Nephron progenitor cell (in vitro differentiated cells): ENCODE data around the gene SEPTIN11.
A peak's percentile ranks its signal among the peaks of the same experiment; 100 is the strongest.

Experiments
- DNase-seq: peaks from one replicate; pipeline ENCODE4 v3.0.0; 2021
- H3K27ac Mint-ChIP-seq: 2 replicates; pipeline ENCODE4 v1.8.0; 2021; ENCODE audit warnings: mild to moderate bottlenecking, moderate library complexity, mixed read lengths
- H3K27me3 Mint-ChIP-seq: 2 replicates; pipeline ENCODE4 v1.8.0; 2021; ENCODE audit warnings: mild to moderate bottlenecking, low read depth, mixed read lengths; ENCODE audit not compliant: poor library complexity
- H3K36me3 Mint-ChIP-seq: 2 replicates; pipeline ENCODE4 v1.8.0; 2021; ENCODE audit warnings: low read depth, mixed read lengths
- H3K4me1 Mint-ChIP-seq: 2 replicates; pipeline ENCODE4 v1.8.0; 2021; ENCODE audit warnings: mixed read lengths
- H3K4me3 Mint-ChIP-seq: 2 replicates; pipeline ENCODE4 v1.8.0; 2021; ENCODE audit warnings: mild to moderate bottlenecking, moderate library complexity, mixed read lengths
- H3K9me3 Mint-ChIP-seq: 2 replicates; pipeline ENCODE4 v1.8.0; 2021; ENCODE audit warnings: mild to moderate bottlenecking, moderate library complexity, mixed read lengths
- TF ChIP-seq, protein P1 (sequence below): fragments of 200-600 bp; sonication (generic); IDR thresholded peaks from 2 replicates; pipeline ENCODE4 v1.5.0; 2021; ENCODE audit warnings: antibody characterized with exemption

Gene SEPTIN11

DNA sequence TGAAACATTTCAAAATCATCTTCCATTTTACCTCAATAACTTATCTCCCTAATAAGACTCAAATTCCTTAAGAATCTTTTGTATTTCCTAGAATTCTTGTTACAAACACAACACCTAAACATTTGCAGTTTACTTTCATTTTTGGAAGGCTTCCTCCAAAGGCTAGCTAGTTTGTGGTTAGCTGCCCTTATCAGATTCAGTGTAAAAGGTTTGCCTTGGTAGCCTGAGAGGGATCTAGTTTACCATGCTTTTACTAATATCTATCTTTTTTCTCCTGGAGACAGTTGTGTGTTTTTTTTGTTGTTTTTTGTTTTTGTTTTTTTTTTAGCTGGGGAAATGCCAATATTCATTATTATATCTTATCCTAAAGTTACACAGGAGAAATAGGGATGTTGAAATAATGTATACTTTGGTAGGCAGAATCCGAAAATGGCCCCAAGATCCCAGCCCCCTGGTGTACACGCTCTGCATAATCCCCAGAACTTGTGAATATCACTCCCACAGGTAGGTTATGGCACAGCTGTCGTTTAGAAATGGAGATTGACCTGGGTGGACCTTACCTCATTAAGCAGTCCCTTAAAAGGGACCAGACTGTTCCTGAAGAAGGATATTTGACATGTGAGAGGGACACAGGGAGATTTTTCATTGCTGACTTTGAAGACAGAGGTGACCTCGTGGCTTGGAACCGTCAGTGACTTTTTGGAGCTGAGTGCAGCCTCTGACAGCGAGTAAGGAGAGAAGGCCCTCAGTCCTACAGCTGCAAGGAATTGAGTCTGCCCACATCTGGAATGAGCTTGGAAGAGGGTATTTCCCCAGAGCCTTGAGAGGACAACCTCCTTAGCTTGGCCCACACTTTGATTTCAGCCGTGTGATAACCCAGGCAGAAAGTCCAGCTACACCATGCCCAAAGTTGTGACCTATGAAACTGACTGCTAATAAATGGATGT, 33.4 kb downstream of the SEPTIN11 start:
- Mint-ChIP-seq H3K27me3 (no peaks in the 10 kb centered on the region), H3K9me3 (no peaks in the 10 kb centered on the region), H3K27ac (peak overlapping the region; percentile 94), H3K4me3 (no peak overlapping the region), H3K4me1 (peaks cover 99% of the 10 kb centered on the region), H3K36me3 (peaks cover 54% of the 10 kb centered on the region)
- TF ChIP-seq, protein P1, sequence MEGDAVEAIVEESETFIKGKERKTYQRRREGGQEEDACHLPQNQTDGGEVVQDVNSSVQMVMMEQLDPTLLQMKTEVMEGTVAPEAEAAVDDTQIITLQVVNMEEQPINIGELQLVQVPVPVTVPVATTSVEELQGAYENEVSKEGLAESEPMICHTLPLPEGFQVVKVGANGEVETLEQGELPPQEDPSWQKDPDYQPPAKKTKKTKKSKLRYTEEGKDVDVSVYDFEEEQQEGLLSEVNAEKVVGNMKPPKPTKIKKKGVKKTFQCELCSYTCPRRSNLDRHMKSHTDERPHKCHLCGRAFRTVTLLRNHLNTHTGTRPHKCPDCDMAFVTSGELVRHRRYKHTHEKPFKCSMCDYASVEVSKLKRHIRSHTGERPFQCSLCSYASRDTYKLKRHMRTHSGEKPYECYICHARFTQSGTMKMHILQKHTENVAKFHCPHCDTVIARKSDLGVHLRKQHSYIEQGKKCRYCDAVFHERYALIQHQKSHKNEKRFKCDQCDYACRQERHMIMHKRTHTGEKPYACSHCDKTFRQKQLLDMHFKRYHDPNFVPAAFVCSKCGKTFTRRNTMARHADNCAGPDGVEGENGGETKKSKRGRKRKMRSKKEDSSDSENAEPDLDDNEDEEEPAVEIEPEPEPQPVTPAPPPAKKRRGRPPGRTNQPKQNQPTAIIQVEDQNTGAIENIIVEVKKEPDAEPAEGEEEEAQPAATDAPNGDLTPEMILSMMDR, result peak; percentile 11
- no peak for DNase-seq

GRCh38 chr4:76984127-76984526, 34.6 kb downstream of the SEPTIN11 start:
- Mint-ChIP-seq H3K4me3 (no peak overlapping the region), H3K27me3 (no peaks in the 10 kb centered on the region), H3K27ac (peak overlapping the region; percentile 88), H3K9me3 (no peaks in the 10 kb centered on the region), H3K4me1 (peaks cover 92% of the 10 kb centered on the region), H3K36me3 (peaks cover 55% of the 10 kb centered on the region)
- no peak for DNase-seq
- TF ChIP-seq, protein P1, result no peak

GRCh38 chr4:76984788-76985211, 35.2 kb downstream of the SEPTIN11 start:
- peak; percentile 56 for DNase-seq
- H3K4me1 Mint-ChIP-seq, result peaks cover 86% of the 10 kb centered on the region
- TF ChIP-seq, protein P1, result no peak
- peak overlapping the region; percentile 2 for H3K4me3 Mint-ChIP-seq
- H3K9me3 Mint-ChIP-seq, result peaks cover 2% of the 10 kb centered on the region
- peak overlapping the region; percentile 88 for H3K27ac Mint-ChIP-seq
- peaks cover 59% of the 10 kb centered on the region for H3K36me3 Mint-ChIP-seq
- no peaks in the 10 kb centered on the region for H3K27me3 Mint-ChIP-seq

GRCh38 chr4:76987153-76987591, 37.6 kb downstream of the SEPTIN11 start:
- peak overlapping the region; percentile 83 for H3K27ac Mint-ChIP-seq
- peaks cover 17% of the 10 kb centered on the region for H3K9me3 Mint-ChIP-seq
- TF ChIP-seq, protein P1, result no peak
- H3K36me3 Mint-ChIP-seq, result peaks cover 65% of the 10 kb centered on the region
- H3K4me1 Mint-ChIP-seq, result peaks cover 65% of the 10 kb centered on the region
- no peak for DNase-seq
- no peaks in the 10 kb centered on the region for H3K27me3 Mint-ChIP-seq
- H3K4me3 Mint-ChIP-seq, result peak overlapping the region; percentile 7

- no peak for DNase-seq
- H3K27me3 Mint-ChIP-seq, result no peaks in the 10 kb centered on the region
- peak overlapping the region; percentile 30 for H3K27ac Mint-ChIP-seq
- peaks cover 65% of the 10 kb centered on the region for H3K36me3 Mint-ChIP-seq
- H3K4me3 Mint-ChIP-seq, result no peak overlapping the region
- H3K9me3 Mint-ChIP-seq, result peaks cover 17% of the 10 kb centered on the region
- TF ChIP-seq, protein P1, result no peak
- peaks cover 64% of the 10 kb centered on the region for H3K4me1 Mint-ChIP-seq
These were observed 38.1 kb downstream of the SEPTIN11 start for GRCh38 chr4:76987685-76988084.
